NB4 (cell line): ENCODE results near the gene ESF1.

Experiments
- DNase-seq: peaks from one replicate; pipeline ENCODE4 v3.0.0; 2010; ENCODE audit warnings: low read depth
- H3K4me3 ChIP-seq: one replicate; pipeline ENCODE4 v1.5.1; 2011; ENCODE audit warnings: mild to moderate bottlenecking, low read depth, low read length, moderate library complexity
- CTCF ChIP-seq: IDR thresholded peaks from one replicate; pipeline ENCODE4 v1.5.1; 2012; ENCODE audit warnings: low read depth, low read length
- MYC ChIP-seq: IDR thresholded peaks from 2 replicates; pipeline ENCODE4 v1.6.1; 2011; ENCODE audit warnings: low read depth, low read length
- POLR2A ChIP-seq: IDR thresholded peaks from 2 replicates; pipeline ENCODE4 v1.6.1; 2011; ENCODE audit warnings: mild to moderate bottlenecking; ENCODE audit not compliant: insufficient read length; ENCODE audit errors: extremely low read depth
- TF ChIP-seq, protein P1 (sequence below): IDR thresholded peaks from 2 replicates; pipeline ENCODE4 v1.6.1; 2011; ENCODE audit warnings: low read depth, low read length

Gene ESF1

GRCh38 chr20:13678944-13679343 lies 105.8 kb downstream of the ESF1 start:
- TF ChIP-seq, protein P1, sequence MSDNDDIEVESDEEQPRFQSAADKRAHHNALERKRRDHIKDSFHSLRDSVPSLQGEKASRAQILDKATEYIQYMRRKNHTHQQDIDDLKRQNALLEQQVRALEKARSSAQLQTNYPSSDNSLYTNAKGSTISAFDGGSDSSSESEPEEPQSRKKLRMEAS = no peak
- TF ChIP-seq MYC (no peak), POLR2A (no peak), CTCF (no peak)
- no peak for DNase-seq
- no peak overlapping the region for H3K4me3 ChIP-seq

GRCh38 chr20:13677241-13677640 lies 107.5 kb downstream of the ESF1 start:
- H3K4me3 ChIP-seq = no peak overlapping the region
- DNase-seq = no peak
- TF ChIP-seq MYC = no peak
- TF ChIP-seq, protein P1 = no peak
- no peak for TF ChIP-seq POLR2A
- TF ChIP-seq CTCF = no peak

GRCh38 chr20:13676682-13677081 lies 108.0 kb downstream of the ESF1 start:
- no peak overlapping the region for H3K4me3 ChIP-seq
- no peak for DNase-seq
- TF ChIP-seq MYC = no peak
- no peak for TF ChIP-seq POLR2A
- no peak for TF ChIP-seq CTCF
- TF ChIP-seq, protein P1 = no peak

- DNase-seq = no peak
- H3K4me3 ChIP-seq = no peak overlapping the region
- TF ChIP-seq, protein P1 = no peak
- TF ChIP-seq POLR2A = no peak
- TF ChIP-seq MYC = no peak
- TF ChIP-seq CTCF = no peak
Measured at GRCh38 chr20:13672690-13673089, 112.0 kb downstream of the ESF1 start.

GRCh38 chr20:13671916-13672378 lies 112.8 kb downstream of the ESF1 start:
- no peak overlapping the region for H3K4me3 ChIP-seq
- TF ChIP-seq, protein P1 = no peak
- no peak for DNase-seq

- TF ChIP-seq, protein P1 = no peak
- TF ChIP-seq CTCF (no peak), POLR2A (no peak), MYC (no peak)
- DNase-seq = no peak
- H3K4me3 ChIP-seq = no peak overlapping the region
Measured at GRCh38 chr20:13671512-13671911, 113.2 kb downstream of the ESF1 start.
